GM18499 (cell line): Measurements from ENCODE around the gene RAD51AP2.
A peak's percentile ranks its signal among the peaks of the same experiment; 100 is the strongest.
"Not testable (repeated sequence)": the region's sequence is repeated elsewhere in the genome, so short reads cannot be mapped to it uniquely, and the experiment has no call there.

Experiments
- ATAC-seq: cut with Tn5 transposase; IDR thresholded peaks from one replicate; pipeline ENCODE4 v1.9.1; 2021; ENCODE audit warnings: moderate number of reproducible peaks; ENCODE audit not compliant: insufficient read depth, unreplicated experiment

The RAD51AP2 gene

DNA sequence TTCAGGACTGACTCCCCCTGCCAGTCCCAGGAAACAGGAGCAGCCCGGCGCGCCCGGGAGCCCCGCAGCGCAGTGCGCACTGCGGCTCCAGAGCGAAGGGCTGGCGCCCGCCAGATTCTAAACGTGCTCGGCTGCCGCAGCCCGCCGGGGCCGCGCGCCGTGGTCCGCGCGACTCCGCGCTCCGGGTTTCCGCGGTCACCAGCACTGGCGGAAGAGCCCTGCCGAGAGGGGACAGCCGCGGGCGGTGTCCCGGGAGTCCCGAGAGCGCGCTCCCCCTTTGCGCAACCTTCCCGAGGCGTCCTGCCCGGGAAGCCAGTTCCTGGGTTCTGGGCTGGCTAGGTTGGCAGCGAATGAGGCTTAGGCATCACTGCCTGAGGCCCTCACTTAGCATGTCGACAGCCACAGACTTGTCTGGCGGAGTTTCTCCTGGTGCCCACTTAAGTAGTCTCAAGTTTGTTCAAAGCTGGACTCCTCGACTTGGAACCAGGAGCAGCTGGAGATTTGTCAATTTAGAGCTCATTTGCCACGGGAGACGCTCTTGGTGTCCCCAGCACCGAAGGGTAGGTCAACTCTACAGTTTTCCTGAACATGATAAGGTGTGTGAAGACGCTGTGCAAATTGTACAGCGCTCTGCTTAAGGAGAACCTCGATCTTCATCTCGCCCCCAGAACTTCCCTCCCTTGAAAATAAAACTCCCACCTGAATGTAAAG lies 20.8 kb upstream of the RAD51AP2 start:
- ATAC-seq = no peak

DNA sequence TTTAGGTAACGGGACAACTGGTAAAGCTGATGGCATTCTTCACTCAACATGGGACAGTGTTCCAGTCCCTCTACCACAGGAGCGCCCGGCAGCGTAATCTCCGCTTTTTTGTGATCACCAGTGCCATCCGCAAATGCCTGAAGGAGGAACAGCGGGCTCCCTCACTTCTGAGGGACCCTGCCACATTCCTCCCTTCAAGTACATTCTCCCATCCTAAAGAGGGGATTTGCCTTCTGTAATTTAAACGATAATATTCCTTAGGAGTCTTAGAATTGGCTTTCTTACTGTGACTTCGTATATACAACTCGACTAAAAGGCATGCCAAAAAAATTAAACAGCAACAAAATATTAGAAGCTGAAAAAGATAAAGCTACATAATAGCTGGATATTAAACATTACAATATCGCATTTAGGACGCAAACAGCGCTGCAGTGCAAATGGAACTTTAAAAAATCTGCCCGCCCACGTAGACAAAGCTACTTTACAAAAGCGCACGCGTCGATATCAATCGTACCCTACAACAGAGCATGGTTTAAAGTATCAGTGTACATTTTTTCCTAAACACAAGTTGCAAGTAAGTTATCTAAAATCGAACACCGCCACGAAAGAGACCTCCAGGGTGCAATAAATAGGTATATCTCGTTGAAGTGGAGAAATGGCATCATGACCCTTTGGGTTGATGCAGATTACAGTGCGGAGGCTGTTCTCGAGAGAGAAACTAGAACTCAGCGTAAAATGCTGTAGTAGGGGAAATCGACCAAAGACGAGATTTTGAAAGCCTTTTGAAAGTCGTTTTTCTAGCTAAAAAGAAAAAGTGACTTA lies 20.0 kb upstream of the RAD51AP2 start:
- ATAC-seq = no peak

DNA sequence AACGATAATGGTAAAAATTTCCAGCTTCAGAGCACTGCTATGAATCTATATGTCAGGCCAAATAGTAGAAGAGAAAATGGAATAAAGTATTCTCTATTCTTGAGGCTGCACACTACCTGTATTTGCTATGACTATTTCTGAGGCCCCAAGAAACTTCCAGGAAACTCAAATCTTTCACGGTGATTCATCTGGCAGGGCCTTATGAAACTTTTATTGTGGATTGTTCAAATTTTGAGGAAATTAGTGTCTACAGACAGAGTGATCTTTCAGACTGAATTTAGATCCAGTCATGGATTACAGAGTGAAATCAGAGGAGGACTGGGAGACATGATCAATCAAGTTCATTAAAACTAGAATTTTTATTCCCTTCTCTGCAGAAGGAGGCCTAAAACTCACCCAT lies 18.2 kb upstream of the RAD51AP2 start:
- ATAC-seq = no peak

GRCh38 chr2:17533546-17533945 lies 15.3 kb upstream of the RAD51AP2 start:
- no peak for ATAC-seq

DNA sequence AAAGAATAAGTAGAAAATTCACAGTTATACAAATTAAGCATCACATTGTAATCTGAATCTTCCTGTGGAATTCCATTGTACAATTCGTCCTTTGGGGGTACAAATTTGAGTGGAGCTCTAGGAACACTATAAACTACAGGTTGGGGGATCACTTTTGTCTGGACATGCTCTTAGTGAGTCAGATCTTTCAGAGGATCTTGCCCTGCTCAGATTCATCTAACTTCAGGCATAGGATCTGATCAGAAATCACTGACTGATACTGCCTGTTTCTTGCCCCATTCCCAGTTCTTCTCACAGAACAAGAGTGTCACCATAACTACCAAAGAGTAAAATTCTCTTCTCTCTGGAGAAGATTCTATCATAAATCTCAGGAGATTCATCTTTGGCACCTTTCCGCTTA lies 11.5 kb upstream of the RAD51AP2 start:
- ATAC-seq = no peak

DNA sequence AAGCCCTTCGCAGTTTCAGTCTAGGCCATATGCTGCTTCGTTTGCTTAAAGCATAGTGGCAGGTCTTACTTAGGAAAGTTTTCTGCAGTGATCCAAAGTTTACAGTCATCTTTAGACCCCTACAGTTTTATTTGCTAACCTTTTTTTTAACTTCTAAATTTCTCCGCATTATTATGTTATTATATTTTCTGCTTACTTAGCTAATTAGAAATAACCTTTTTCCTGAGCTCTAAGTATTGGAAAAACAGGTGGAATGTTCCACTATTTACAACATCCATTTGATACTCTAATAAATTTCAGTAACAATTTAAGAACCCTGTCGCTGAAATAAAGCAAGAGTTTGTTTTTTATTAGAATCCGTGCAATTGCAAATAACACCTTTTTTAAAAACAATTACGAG lies 4.1 kb upstream of the RAD51AP2 start:
- no peak for ATAC-seq

GRCh38 chr2:17521621-17522020 lies 3.4 kb upstream of the RAD51AP2 start:
- no peak for ATAC-seq

- ATAC-seq = peak; percentile 32
Observed at GRCh38 chr2:17520761-17521160, 2.5 kb upstream of the RAD51AP2 start.

- ATAC-seq = no peak
Observed at GRCh38 chr2:17519486-17519885, 1.2 kb upstream of the RAD51AP2 start.

DNA sequence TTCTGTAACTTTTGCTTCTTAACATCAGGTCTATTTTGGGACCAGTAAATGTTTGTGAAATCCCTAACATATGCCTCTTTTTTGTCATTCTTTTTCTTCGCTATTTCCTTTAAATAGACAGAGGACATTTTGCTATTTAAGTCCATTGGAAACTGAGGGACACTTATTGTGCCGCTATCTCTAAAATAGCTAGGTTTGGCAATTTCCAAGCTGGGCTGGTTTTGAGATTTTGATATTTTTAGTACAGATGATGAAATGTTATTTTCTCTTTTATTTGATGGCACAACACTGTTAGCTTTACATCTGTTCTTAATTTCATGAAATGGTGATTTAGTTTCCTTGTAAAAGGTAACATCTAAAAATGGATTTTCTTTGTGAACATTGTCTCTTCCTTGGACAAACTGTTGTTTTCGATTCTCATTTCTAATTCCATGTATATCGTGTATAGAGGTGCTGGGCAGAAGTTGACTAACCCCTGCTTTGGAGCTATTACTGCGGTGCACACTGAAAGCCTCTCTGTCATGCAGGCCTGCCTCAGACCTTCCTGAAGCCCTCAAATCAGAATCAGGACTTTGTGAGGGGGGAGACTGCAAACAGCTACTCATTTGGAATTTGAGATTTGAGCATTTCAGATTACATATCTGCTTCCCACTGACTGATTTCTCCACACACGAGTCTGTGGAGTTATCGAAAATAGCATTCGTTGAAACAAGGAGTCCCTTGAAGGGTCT lies 594 bp downstream of the RAD51AP2 start:
- peak; percentile 27 for ATAC-seq

DNA sequence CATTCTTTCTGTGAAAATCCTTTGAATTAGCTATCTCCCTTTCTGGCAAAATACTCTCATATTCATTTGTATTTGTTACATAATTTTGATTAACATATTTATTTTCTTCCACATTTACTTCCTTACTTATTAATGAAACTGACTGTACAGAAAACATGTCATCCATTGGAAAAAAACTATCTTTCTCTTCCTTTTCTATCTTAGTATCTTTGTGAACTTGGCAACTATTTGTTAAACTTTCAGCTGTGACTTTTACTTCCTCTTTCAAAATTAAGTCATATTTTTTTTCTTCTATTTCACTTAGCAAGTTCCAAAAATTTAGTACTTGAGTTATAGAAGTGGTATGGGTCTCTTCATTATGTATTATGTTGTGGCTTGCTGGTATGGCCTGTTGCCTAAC lies 2.6 kb downstream of the RAD51AP2 start:
- ATAC-seq = peak; percentile 44

- ATAC-seq = no peak
Observed at GRCh38 chr2:17506736-17507616, 11.3 kb downstream of the RAD51AP2 start.

- ATAC-seq = no peak
Observed at GRCh38 chr2:17497718-17498117, 20.5 kb downstream of the RAD51AP2 start.

DNA sequence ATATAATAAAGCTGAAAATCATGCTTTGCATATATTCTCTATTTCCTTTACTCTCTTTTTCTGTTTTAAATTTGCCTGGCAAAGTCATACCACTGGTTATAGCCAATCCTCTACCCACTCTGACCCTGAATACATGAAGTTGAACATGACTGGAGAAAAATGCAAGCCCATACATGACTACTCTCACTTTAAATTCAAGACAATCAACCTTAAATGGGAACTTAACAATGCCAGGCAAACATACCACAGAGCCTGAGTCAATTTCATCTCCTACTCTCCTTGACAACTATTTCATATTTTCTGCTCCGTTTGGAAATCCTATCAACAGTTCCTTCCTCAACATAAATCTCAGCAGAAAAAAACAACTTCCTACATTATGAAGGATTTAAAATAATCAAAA lies 22.6 kb downstream of the RAD51AP2 start:
- no peak for ATAC-seq

GRCh38 chr2:17490165-17490564 lies 28.1 kb downstream of the RAD51AP2 start:
- not testable (repeated sequence) for ATAC-seq

DNA sequence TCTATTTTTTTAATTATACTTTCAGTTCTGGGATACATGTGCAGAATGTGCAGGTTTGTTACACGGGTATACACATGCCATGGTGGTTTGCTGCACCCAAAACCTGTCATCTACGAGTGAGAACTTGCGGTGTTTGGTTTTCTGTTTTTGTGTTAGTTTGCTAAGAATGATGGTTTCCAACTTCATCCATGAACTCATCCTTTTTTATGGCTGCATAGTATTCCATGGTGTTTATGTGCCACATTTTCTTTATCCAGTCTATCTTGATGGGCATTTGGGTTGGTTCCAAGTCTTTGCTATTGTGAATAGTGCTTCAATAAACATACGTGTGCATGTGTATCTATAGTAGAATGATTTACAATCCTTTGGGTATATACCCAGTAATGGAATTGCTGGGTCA lies 29.6 kb downstream of the RAD51AP2 start:
- not testable (repeated sequence) for ATAC-seq

- no peak for ATAC-seq
Observed at GRCh38 chr2:17483496-17483895, 34.7 kb downstream of the RAD51AP2 start.

GRCh38 chr2:17482651-17483050 lies 35.6 kb downstream of the RAD51AP2 start:
- no peak for ATAC-seq

- no peak for ATAC-seq
Observed at GRCh38 chr2:17479875-17480274, 38.4 kb downstream of the RAD51AP2 start.

DNA sequence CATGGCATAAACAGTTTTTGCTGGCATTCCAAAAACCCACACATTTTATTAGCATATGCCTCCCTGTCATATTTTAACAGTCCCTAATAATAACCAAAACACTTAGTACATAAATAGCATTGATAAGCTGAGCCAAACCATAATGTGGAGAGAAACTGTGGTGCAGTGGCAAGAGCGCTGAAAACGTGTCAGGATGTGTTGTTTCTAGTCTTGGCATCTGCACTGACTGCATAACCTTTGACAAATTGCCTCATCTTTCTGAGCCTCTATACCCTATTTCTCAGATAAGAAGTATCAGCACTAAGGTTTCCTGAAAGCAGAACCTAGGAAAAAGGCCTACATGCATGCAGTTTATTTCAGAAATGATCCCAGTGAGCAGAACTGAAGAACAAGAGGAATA lies 41.4 kb downstream of the RAD51AP2 start:
- no peak for ATAC-seq
